Fibroblast of villous mesenchyme (primary cell): Measurements from ENCODE around the gene RNF220. TPM values are rescaled to one million over a fixed set of nuclear protein-coding genes. Genes with fewer than 3 reads are reported as not detected.

Experiments
- DNase-seq: peaks from one replicate; pipeline ENCODE4 v3.0.0-alpha.2; 2010; ENCODE audit warnings: low read depth
- H3K4me3 ChIP-seq: 2 replicates; pipeline ENCODE4 v1.5.1; 2011; ENCODE audit warnings: low read depth, mild to moderate bottlenecking, low read length
- CTCF ChIP-seq: IDR thresholded peaks from 2 replicates; pipeline ENCODE4 v1.5.1; 2012; ENCODE audit warnings: low read depth, mild to moderate bottlenecking, low read length; ENCODE audit not compliant: insufficient read depth
- total RNA-seq: library from RNA; depleted of rRNA; stranded (reverse); fragments of >200 nt; gene quantifications from 2 replicates; pipeline ENCODE4 v1.2.3, GENCODE V29; 2012

The RNF220 gene
- 47.5 and 54.8 TPM in 2 replicates for total RNA-seq

- TF ChIP-seq CTCF = no peak
- H3K4me3 ChIP-seq = peak within 1 kb of the TSS; percentile 42
- DNase-seq = peak; percentile 50
Observed at GRCh38 chr1:44405031-44405797, at the start of gene RNF220. RNF220 (plus strand) TSS chr1:44405255.

- peak overlapping the region; percentile 80 for H3K4me3 ChIP-seq
- DNase-seq = no peak
- no peak for TF ChIP-seq CTCF
Observed at GRCh38 chr1:44355582-44356305, 49.3 kb upstream of the RNF220 start.

- TF ChIP-seq CTCF = no peak
- no peak for DNase-seq
- no peak overlapping the region for H3K4me3 ChIP-seq
Observed at GRCh38 chr1:44357710-44358109, 47.3 kb upstream of the RNF220 start.

GRCh38 chr1:44359234-44359935 lies 45.7 kb upstream of the RNF220 start:
- no peak for TF ChIP-seq CTCF
- H3K4me3 ChIP-seq = no peak overlapping the region
- DNase-seq = no peak

- TF ChIP-seq CTCF = peak; percentile 33
- H3K4me3 ChIP-seq = no peak overlapping the region
- DNase-seq = no peak
Observed at GRCh38 chr1:44361478-44361877, 43.6 kb upstream of the RNF220 start.

- DNase-seq = no peak
- H3K4me3 ChIP-seq = no peak overlapping the region
- no peak for TF ChIP-seq CTCF
Observed at GRCh38 chr1:44366371-44366975, 38.6 kb upstream of the RNF220 start.
